Fibroblast of the aortic adventitia (primary cell): ENCODE data around the gene SLCO1A2. TPM values are rescaled to one million over a fixed set of nuclear protein-coding genes. Genes with fewer than 3 reads are reported as not detected.

Source experiments
- DNase-seq: peaks from one replicate; pipeline ENCODE4 v3.0.0-alpha.2; 2010; ENCODE audit warnings: low read depth
- H3K4me3 ChIP-seq: 2 replicates; pipeline ENCODE4 v1.5.1; 2011; ENCODE audit warnings: low read depth, mild to moderate bottlenecking, control low read depth, low read length, moderate library complexity
- total RNA-seq: library from RNA; depleted of rRNA; stranded (reverse); fragments of >200 nt; gene quantifications from 2 replicates; pipeline ENCODE4 v1.2.3, GENCODE V29; 2012; ENCODE audit warnings: low replicate concordance
- TF ChIP-seq, protein P1 (sequence below): IDR thresholded peaks from 2 replicates; pipeline ENCODE4 v1.5.1; 2011; ENCODE audit warnings: mild to moderate bottlenecking, low read length, control low read depth, inconsistent platforms; ENCODE audit not compliant: insufficient read depth

The SLCO1A2 gene
- total RNA-seq, 1 donor, result 0.09 TPM

DNA sequence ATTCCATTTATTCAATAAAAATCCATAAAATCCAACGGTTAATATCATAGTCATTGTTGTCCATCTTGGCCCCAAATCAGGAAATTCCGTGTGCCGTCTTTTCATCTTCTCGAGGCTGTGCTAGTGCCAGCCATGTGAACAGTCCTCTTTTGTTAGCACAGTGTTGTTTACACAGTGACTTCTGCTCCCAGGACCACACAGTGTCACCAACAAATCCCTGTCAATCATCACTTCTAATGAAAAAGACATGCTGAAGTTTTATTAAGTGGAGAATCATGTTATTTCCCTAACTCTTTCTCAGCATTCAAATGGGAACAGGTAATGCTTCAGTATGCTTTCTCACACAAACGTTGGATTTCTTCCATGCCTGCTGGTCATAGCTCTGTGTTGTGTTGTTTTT lies 1.9 kb upstream of the SLCO1A2 start:
- no peak overlapping the region for H3K4me3 ChIP-seq
- DNase-seq, result no peak
- TF ChIP-seq, protein P1, sequence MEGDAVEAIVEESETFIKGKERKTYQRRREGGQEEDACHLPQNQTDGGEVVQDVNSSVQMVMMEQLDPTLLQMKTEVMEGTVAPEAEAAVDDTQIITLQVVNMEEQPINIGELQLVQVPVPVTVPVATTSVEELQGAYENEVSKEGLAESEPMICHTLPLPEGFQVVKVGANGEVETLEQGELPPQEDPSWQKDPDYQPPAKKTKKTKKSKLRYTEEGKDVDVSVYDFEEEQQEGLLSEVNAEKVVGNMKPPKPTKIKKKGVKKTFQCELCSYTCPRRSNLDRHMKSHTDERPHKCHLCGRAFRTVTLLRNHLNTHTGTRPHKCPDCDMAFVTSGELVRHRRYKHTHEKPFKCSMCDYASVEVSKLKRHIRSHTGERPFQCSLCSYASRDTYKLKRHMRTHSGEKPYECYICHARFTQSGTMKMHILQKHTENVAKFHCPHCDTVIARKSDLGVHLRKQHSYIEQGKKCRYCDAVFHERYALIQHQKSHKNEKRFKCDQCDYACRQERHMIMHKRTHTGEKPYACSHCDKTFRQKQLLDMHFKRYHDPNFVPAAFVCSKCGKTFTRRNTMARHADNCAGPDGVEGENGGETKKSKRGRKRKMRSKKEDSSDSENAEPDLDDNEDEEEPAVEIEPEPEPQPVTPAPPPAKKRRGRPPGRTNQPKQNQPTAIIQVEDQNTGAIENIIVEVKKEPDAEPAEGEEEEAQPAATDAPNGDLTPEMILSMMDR, result no peak

GRCh38 chr12:21330682-21331253 lies 3.9 kb downstream of the SLCO1A2 start:
- DNase-seq, result no peak

DNA sequence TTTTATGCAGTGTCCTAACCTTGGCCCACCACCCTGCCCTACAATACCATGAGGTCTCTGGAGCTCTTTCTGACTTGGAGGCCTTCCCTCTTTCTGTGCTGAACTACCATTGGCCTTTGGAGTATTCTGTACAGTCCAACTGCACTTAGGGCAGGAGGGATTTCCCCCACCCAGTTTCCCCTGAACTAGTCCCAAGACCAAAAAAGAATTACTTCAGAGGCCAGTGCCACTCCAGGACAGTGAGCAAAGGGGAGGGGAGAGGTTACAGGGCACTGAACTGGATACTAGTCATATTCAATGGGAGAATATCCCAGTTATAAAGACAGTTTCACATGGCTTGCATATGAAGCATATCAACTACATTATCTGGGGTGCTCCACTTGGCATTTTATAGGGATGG lies 6.1 kb downstream of the SLCO1A2 start:
- TF ChIP-seq, protein P1, result no peak
- no peak overlapping the region for H3K4me3 ChIP-seq
- no peak for DNase-seq

More at GRCh38 chr12:21330682-21331253, 3.9 kb downstream of the SLCO1A2 start:
- TF ChIP-seq, protein P1, result no peak
- no peak overlapping the region for H3K4me3 ChIP-seq

DNA sequence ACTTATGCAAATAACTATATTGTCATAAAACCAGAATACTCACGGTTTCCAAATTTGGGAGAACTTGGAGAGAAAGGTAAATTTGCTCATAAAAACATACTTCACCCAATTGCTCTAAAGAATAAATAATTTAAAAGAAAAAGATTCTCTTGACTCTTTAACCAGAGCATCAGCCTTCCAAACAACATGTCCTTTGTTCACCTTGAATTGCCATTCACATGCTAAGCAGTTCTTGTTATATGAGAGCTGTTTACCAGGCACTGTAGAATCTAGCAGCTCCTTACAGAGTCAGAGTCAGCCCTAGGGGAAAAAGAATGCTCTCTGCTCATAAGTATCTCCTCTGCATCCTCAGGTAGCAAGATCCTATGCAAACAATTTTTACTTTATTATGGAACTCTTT lies 10.2 kb downstream of the SLCO1A2 start:
- DNase-seq, result no peak

DNA sequence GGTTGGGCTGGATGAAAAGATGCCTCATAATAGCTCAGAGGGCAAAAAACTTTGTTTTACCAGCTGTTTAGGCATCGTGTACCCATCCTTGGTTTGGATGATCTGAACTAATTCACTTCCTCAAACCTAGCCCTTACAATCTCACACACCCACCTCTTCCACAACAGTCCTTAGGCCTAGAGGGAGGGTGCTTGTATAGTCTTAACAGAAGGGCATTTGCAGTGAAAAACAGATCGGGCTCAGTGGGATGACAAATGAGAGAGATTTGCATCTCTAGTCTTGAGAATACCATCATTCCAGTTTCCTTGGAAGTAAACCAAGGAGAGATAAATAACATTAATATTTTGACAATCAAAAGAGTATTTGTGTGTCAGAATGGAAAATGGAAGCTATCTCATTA lies 11.0 kb downstream of the SLCO1A2 start:
- DNase-seq, result no peak
- TF ChIP-seq, protein P1, result no peak
- H3K4me3 ChIP-seq, result no peak overlapping the region

More for the DNA sequence above, 10.2 kb downstream of the SLCO1A2 start:
- no peak overlapping the region for H3K4me3 ChIP-seq
- TF ChIP-seq, protein P1, result no peak

GRCh38 chr12:21308785-21309184 lies 25.9 kb downstream of the SLCO1A2 start:
- TF ChIP-seq, protein P1, result no peak
- no peak for DNase-seq
- H3K4me3 ChIP-seq, result no peak overlapping the region

GRCh38 chr12:21305661-21306060 lies 29.1 kb downstream of the SLCO1A2 start:
- no peak for DNase-seq
- TF ChIP-seq, protein P1, result no peak
- H3K4me3 ChIP-seq, result no peak overlapping the region
